Measurements from ENCODE around the gene RFTN1. TPM values are rescaled to one million over a fixed set of nuclear protein-coding genes. Genes with fewer than 3 reads are reported as not detected.
A peak's percentile ranks its signal among the peaks of the same experiment; 100 is the strongest.

Gene RFTN1
- total RNA-seq, 4 donors from 2014 or later: 113 to 137 (median 122) TPM

DNA sequence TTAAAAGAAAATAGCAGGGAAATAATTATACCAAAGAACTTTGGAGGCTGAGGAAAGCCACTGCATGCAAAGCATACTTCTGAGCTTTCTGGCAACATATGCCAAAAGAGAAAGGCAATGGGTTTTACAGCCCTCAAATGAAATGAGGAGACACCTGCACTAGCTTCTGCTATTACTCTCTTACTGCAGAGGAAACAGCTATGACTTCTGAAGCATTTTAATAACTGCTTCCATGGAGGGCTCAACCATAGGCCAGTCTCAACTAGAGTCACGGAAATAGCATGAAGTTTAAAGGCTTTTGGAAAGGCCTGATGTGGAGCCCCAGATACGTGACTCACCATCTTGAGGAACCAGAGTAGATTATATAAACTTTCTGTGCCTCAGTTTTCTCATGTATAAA, 133.7 kb downstream of the RFTN1 start:
- H3K36me3 ChIP-seq: peaks cover 0 to 26% (median 0%) of the 10 kb centered on the region in 3 donors
- H3K4me3 ChIP-seq: no peak overlapping the region
- H3K9me3 ChIP-seq: no peaks in the 10 kb centered on the region
- 57 to 75% methylated on average over 2 of the region's 2 CpGs for WGBS, 2 donors
- no peaks in the 10 kb centered on the region for H3K27me3 ChIP-seq
- peaks cover 0 to 18% (median 6%) of the 10 kb centered on the region in 4 donors for H3K4me1 ChIP-seq
- H3K27ac ChIP-seq: no peak overlapping the region
- TF ChIP-seq POLR2A (IDR thresholded peaks at IDR 0.05): no peak
- TF ChIP-seq, protein P1, sequence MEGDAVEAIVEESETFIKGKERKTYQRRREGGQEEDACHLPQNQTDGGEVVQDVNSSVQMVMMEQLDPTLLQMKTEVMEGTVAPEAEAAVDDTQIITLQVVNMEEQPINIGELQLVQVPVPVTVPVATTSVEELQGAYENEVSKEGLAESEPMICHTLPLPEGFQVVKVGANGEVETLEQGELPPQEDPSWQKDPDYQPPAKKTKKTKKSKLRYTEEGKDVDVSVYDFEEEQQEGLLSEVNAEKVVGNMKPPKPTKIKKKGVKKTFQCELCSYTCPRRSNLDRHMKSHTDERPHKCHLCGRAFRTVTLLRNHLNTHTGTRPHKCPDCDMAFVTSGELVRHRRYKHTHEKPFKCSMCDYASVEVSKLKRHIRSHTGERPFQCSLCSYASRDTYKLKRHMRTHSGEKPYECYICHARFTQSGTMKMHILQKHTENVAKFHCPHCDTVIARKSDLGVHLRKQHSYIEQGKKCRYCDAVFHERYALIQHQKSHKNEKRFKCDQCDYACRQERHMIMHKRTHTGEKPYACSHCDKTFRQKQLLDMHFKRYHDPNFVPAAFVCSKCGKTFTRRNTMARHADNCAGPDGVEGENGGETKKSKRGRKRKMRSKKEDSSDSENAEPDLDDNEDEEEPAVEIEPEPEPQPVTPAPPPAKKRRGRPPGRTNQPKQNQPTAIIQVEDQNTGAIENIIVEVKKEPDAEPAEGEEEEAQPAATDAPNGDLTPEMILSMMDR (IDR thresholded peaks at IDR 0.05): no peak
- no peak for TF ChIP-seq EP300 (IDR thresholded peaks at IDR 0.05)
- DNase-seq (ENCODE audit: low spot score in 2 of 2): no peak

DNA sequence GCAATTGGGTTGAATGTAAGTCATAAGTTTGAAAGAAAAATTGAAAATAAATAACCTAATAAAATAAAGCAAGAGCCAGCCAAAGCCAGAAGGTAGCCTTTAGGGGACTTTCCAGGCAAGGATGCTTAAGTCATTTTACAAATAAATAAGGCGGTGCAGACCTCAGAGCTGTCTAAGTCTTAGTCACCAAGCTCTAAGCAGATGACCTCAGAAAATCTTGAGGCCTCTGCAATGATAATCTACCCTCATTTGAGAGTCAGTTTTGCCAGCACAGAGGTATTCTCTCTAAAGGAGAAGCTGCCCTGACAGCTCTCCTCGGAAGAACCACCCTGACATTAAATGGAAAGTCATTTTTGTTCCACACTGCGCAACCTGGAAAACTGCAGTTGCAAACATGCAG, 134.6 kb downstream of the RFTN1 start:
- WGBS, 2 donors: 70 to 77% methylated on average over 3 of the region's 3 CpGs

DNA sequence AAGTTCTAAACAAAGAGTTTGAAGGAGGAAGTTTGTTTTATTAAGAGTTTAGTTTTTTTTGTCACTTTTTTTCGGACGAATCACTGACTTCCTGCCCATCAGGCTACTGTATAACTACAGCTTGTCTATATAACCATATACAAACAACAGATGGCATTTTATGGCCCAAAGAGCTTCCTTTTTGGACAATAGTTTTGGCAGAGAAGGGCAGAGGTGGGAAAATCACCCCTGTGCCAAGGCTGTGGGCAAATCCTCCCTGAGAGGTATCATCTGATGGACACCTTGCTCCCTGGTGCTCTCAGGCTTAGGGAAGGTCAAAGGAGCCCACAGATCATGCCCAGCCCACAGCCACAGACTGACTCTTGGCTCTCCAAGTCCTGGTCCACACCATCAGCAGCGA, 135.1 kb downstream of the RFTN1 start:
- 85 to 88% methylated on average over 3 of the region's 3 CpGs for WGBS, 2 donors
- TF ChIP-seq POLR2A (IDR thresholded peaks at IDR 0.05) (no peak), EP300 (IDR thresholded peaks at IDR 0.05) (no peak)
- TF ChIP-seq, protein P1 (IDR thresholded peaks at IDR 0.05): no peak
- Histone ChIP-seq H3K9me3 (no peaks in the 10 kb centered on the region), H3K4me3 (no peak overlapping the region), H3K36me3 (peaks cover 0 to 26% (median 0%) of the 10 kb centered on the region in 3 donors), H3K27me3 (no peaks in the 10 kb centered on the region), H3K27ac (no peak overlapping the region), H3K4me1 (peaks cover 0 to 32% (median 19%) of the 10 kb centered on the region in 4 donors)
- no peak for DNase-seq (ENCODE audit: low spot score in 2 of 2)

More for the DNA sequence above, 134.6 kb downstream of the RFTN1 start:
- H3K27ac ChIP-seq: no peak overlapping the region
- no peaks in the 10 kb centered on the region for H3K9me3 ChIP-seq
- no peak overlapping the region for H3K4me3 ChIP-seq
- H3K27me3 ChIP-seq: no peaks in the 10 kb centered on the region
- TF ChIP-seq, protein P1 (IDR thresholded peaks at IDR 0.05): no peak
- TF ChIP-seq POLR2A (IDR thresholded peaks at IDR 0.05) (no peak), EP300 (IDR thresholded peaks at IDR 0.05) (no peak)
- no peak for DNase-seq (ENCODE audit: low spot score in 2 of 2)
- peaks cover 0 to 27% (median 14%) of the 10 kb centered on the region in 4 donors for H3K4me1 ChIP-seq
- H3K36me3 ChIP-seq: peaks cover 0 to 26% (median 0%) of the 10 kb centered on the region in 3 donors

DNA sequence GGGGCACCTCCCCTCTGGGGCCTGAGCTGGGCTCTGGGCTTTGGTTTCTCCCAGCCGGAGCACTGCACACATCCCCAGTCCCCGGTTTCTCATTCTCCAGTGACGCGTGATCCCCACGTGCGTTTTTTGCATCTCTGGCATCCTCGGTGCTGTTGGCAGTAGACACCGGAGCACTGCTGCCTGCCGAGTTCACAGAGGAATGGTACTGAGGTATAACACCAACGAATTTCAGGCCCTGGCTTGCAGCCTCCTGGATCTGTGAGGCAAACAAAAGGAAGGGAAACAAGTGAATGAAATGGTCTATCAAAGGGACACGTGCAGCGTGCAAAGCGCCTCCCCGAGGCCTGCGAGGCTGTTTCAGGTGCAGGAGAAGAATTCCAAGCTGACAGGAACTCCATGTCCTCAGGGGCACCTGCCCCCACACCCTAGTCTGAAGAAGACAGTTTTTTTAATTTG, 135.6 kb downstream of the RFTN1 start:
- TF ChIP-seq POLR2A (IDR thresholded peaks at IDR 0.05): no peak
- TF ChIP-seq, protein P1 (IDR thresholded peaks at IDR 0.05): no peak
- no peak for TF ChIP-seq EP300 (IDR thresholded peaks at IDR 0.05)
- DNase-seq (ENCODE audit: low spot score in 2 of 2): no peak
- Histone ChIP-seq H3K27ac (peak overlapping the region in 1 of 4 donors; percentile 12), H3K4me3 (no peak overlapping the region), H3K36me3 (peaks cover 0 to 26% (median 0%) of the 10 kb centered on the region in 3 donors), H3K4me1 (peaks cover 0 to 38% (median 24%) of the 10 kb centered on the region in 4 donors), H3K9me3 (no peaks in the 10 kb centered on the region), H3K27me3 (no peaks in the 10 kb centered on the region)
- WGBS, 2 donors: 87 to 88% methylated on average over 15 of the region's 15 CpGs

DNA sequence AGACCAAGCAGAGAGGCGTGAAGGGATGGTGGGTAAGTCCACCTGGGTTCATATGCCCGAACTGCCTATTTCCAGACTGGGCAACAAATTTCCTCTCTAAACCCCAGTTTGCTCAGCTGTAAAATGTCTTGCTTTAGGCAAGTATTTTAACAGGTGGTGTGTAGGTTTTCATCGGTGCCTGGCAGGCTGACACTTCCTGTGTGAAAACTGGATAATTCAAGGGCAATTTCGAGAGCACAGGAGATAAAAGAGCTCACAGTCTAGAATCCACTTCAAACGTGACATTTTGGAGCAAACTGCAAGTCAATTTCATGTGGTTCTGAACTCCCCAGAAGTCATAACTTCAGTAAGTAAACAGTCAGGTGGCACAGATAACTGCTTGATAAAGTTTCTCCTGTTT, 136.3 kb downstream of the RFTN1 start:
- TF ChIP-seq POLR2A (IDR thresholded peaks at IDR 0.05): no peak
- TF ChIP-seq EP300 (IDR thresholded peaks at IDR 0.05): no peak
- TF ChIP-seq, protein P1 (IDR thresholded peaks at IDR 0.05): no peak
- Histone ChIP-seq H3K4me3 (no peak overlapping the region), H3K4me1 (peaks cover 0 to 44% (median 28%) of the 10 kb centered on the region in 4 donors), H3K9me3 (no peaks in the 10 kb centered on the region), H3K27me3 (no peaks in the 10 kb centered on the region), H3K36me3 (peaks cover 0 to 26% (median 0%) of the 10 kb centered on the region in 3 donors), H3K27ac (peak overlapping the region in 1 of 4 donors; percentile 80)
- WGBS, 2 donors: 75 to 76% methylated on average over 5 of the region's 5 CpGs
- DNase-seq (ENCODE audit: low spot score in 2 of 2): no peak

Data from tibial nerve (tissue), 4 donors.